ENCODE data around the gene BLACAT1. TPM values are rescaled to one million over a fixed set of nuclear protein-coding genes. Genes with fewer than 3 reads are reported as not detected.
A peak's percentile ranks its signal among the peaks of the same experiment; 100 is the strongest.

The BLACAT1 gene
- total and polyA plus RNA-seq, 2 of the 4 experiments (the other 2 are of a cell fraction) = under 0.01 to 0.05 TPM

DNA sequence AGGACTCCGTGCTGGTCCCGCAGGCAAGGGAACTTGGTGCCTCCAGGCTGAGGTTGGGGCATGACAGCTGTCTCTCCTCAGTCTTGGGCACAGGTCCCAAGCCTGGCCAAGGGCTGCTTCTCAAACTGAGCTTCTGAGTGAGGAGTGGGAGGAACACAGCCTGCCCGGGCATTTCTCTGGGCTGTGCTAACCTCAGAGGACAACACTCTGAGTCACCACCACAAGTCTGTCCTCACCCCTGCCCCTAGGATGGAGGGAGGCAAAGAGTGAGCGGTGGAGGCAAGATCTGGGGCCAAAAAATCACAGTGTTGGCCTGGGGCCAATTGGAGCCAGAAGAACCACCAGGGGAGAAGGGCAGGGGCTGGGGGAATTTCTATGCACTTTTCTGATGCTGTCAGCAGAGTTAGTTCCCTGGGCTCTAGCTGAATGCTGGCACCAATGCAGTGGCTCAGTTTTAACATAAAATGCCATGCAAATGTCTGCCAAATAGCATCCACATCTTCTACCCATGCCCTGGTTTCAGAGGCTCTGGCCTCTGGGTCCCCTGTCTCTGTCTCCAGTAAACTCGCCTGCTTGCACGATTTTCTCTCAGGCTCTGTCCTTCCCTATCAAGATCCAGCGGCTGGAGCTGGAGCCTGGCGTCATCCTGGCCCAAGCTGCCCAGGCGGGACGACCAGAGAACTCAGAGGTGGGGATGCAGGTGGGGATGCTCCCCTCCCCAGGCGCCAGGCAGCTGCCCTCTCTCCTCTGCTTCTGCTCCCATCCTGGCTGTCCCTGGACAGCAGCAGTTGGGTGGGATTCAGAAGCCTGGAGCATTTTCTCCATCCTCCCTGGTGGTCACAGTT lies 37.6 kb upstream of the BLACAT1 start:
- Histone ChIP-seq H2BK20ac (ENCODE audit: low read depth, low read length) (no peak overlapping the region), H3K27me3 (ENCODE audit: control insufficient read depth, insufficient read depth, low read length) (peaks cover 57% of the 10 kb centered on the region), H3K9me1 (ENCODE audit: insufficient read depth, low read length) (no peaks in the 10 kb centered on the region), H3K9me3 (ENCODE audit: control insufficient read depth, insufficient read depth, low read length) (no peaks in the 10 kb centered on the region), H3K79me1 (ENCODE audit: low read depth in 1 of 2, low read length in 2 of 2) (no peaks in the 10 kb centered on the region), H3K18ac (ENCODE audit: low read depth, low read length) (no peak overlapping the region), H2BK120ac (ENCODE audit: low read depth, low read length) (no peak overlapping the region), H3K14ac (replicated peaks; ENCODE audit: low read depth, low read length) (no peak overlapping the region), H3K27ac (ENCODE audit: insufficient read depth, low read length) (no peak overlapping the region), H4K20me1 (ENCODE audit: insufficient read depth, low read length) (no peaks in the 10 kb centered on the region), H3K56ac (ENCODE audit: extremely low read depth, insufficient read depth, low read length) (no peak overlapping the region), H3K4me1 (ENCODE audit: control insufficient read depth, insufficient read depth, low read length) (peaks cover 3% of the 10 kb centered on the region; the same call in 1 of the 2 replicates), H2AK5ac (ENCODE audit: low read depth, low read length) (no peak overlapping the region), H3K4me3 (ENCODE audit: insufficient read depth, low read depth, low read length) (no peak overlapping the region), H3K23ac (ENCODE audit: low read depth, low read length) (no peak overlapping the region), H2AFZ (replicated peaks; ENCODE audit: low read length, poor library complexity) (peak overlapping the region; percentile 73), H4K8ac (ENCODE audit: low read depth in 2 of 2, low read length in 2 of 2) (no peak overlapping the region), H4K91ac (ENCODE audit: insufficient read depth, low read depth, low read length) (no peak overlapping the region), H2AK9ac (replicated peaks; ENCODE audit: low read depth, low read length, poor library complexity) (no peak overlapping the region), H2BK5ac (ENCODE audit: low read depth, low read length, poor library complexity, severe bottlenecking) (no peak overlapping the region), H2BK15ac (ENCODE audit: low read depth, low read length) (no peak overlapping the region), H3K4me2 (ENCODE audit: low read depth, low read length) (no peak overlapping the region), H3K4ac (ENCODE audit: low read depth, low read length) (no peak overlapping the region), H4K5ac (ENCODE audit: low read depth, low read length) (no peak overlapping the region), H3K9ac (ENCODE audit: low read depth, low read length) (no peak overlapping the region), H3K36me3 (ENCODE audit: control insufficient read depth, insufficient read depth, low read length) (no peaks in the 10 kb centered on the region)
- no CpG with 5 or more reads among the region's 11 CpGs for WGBS, 2 experiments (ENCODE audit: extremely low coverage in 2 of 2, insufficient read length in 1 of 2)
- BruUV-seq (replicated peaks) = no TSS peak
- DNase-seq (peak; percentile 56), ATAC-seq (ENCODE audit: low read depth) (peak; percentile 91)
- in situ Hi-C loops (cut with MboI; ENCODE audit: low sequenced_read_pairs) = no loop called here
- dilution Hi-C loops (cut with HindIII; ENCODE audit: low sequenced_read_pairs, unreplicated experiment) = no loop called here
- no peak for TF ChIP-seq RCOR1 (IDR thresholded peaks at IDR 0.05; ENCODE audit: insufficient replicate concordance, low read length)
- TF ChIP-seq MXI1 (IDR thresholded peaks at IDR 0.05; ENCODE audit: borderline replicate concordance, low read depth, low read length) = no peak
- TF ChIP-seq FOS (IDR thresholded peaks at IDR 0.05; ENCODE audit: low read depth, low read length) = peak; percentile 34; the same call in 1 of the 2 replicates
- 0 out of 2 replicates have a peak, but pooled peaks have one; percentile 20 for TF ChIP-seq CEBPB (IDR thresholded peaks at IDR 0.05; ENCODE audit: low read depth, low read length)
- TF ChIP-seq BHLHE40 (IDR thresholded peaks at IDR 0.05; ENCODE audit: low read depth, low read length) = no peak
- peak; percentile 43; the same call in 1 of the 2 replicates for TF ChIP-seq MAZ (IDR thresholded peaks at IDR 0.05; ENCODE audit: borderline replicate concordance, low read depth, low read length)
- no peak for TF ChIP-seq NFE2L2 (IDR thresholded peaks at IDR 0.05; ENCODE audit: low read depth, low read length)
- TF ChIP-seq SMC3 (IDR thresholded peaks at IDR 0.05; ENCODE audit: low read depth, low read length) = no peak
- TF ChIP-seq RFX5 (IDR thresholded peaks at IDR 0.05; ENCODE audit: low read depth, low read length) = no peak
- ChIA-PET POLR2A (ENCODE audit: unreplicated experiment) (no interaction called here), CTCF (interaction anchor here (0.7 to 3.7 kb wide), 5 partner anchors 8 to 215 kb away, joined by 3 to 20 read pairs (median 3); no protein-coding TSS in a partner anchor)
- intact Hi-C loops (cut with micrococcal nuclease) = no loop called here

Data from IMR-90 (cell line).